ENCODE measurements around the gene KCNH3.
"Not testable (repeated sequence)": the region's sequence is repeated elsewhere in the genome, so short reads cannot be mapped to it uniquely, and the experiment has no call there.

Gene KCNH3
- total RNA-seq = 0.79 to 9.3 (median 2.3) reads per million in 9 experiments

GRCh38 chr12:49538510-49539403, at the start of gene KCNH3:
Gene KCNH3, plus strand, starts transcription at chr12:49539030. Its CDS starts 387 bp downstream, at chr12:49539417.
- peak; percentile 81 to 84 (median 82) for DNase-seq
- no peaks in the 10 kb centered on the region for H3K36me3 Mint-ChIP-seq (ENCODE audit: insufficient read depth)
- H3K4me1 Mint-ChIP-seq (ENCODE audit: low read depth in 2 of 2) = peaks cover 12 to 18% of the 10 kb centered on the region in 2 donors
- H3K9me3 Mint-ChIP-seq = no peaks in the 10 kb centered on the region
- peak within 1 kb of the TSS; percentile 82 to 83 for H3K4me3 Mint-ChIP-seq
- H3K27ac Mint-ChIP-seq = peak within 1 kb of the TSS; percentile 65 to 70
- peaks cover 0 to 9% of the 10 kb centered on the region in 2 donors for H3K27me3 Mint-ChIP-seq
- ATAC-seq (replicated peaks) = peak; percentile 91

DNA sequence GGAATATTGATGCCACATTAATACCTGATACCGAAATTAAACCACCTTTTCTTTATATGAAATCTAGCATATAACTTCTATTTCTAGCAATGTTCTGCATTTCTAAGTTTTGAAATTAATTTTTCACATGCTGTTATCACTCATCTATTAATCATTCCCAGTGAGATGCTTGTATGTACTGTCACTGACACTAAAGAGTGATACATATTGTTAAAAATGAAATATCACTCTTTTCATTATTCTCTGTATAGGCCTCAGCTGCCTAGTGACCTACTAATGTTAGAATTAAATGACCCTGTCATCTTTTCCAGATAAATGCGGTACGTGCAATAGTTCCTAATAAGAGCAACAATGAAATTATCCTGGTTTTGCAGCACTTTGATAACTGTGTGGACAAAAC, 49.7 kb upstream of the KCNH3 start:
- ATAC-seq (replicated peaks) (no peak), DNase-seq (no peak)
- no peaks in the 10 kb centered on the region for H3K4me1 Mint-ChIP-seq (ENCODE audit: low read depth in 2 of 2)
- no peak overlapping the region for H3K4me3 Mint-ChIP-seq
- no peaks in the 10 kb centered on the region for H3K27me3 Mint-ChIP-seq
- peaks cover 12% of the 10 kb centered on the region for H3K36me3 Mint-ChIP-seq (ENCODE audit: insufficient read depth)
- H3K27ac Mint-ChIP-seq = no peak overlapping the region
- no peaks in the 10 kb centered on the region for H3K9me3 Mint-ChIP-seq

- ATAC-seq (replicated peaks) (no peak), DNase-seq (no peak)
- no peak overlapping the region for H3K4me3 Mint-ChIP-seq
- H3K27me3 Mint-ChIP-seq = no peaks in the 10 kb centered on the region
- no peaks in the 10 kb centered on the region for H3K4me1 Mint-ChIP-seq (ENCODE audit: low read depth in 2 of 2)
- H3K9me3 Mint-ChIP-seq = no peaks in the 10 kb centered on the region
- H3K36me3 Mint-ChIP-seq (ENCODE audit: insufficient read depth) = peaks cover 15% of the 10 kb centered on the region
- no peak overlapping the region for H3K27ac Mint-ChIP-seq
Measured at GRCh38 chr12:49489720-49490119, 49.1 kb upstream of the KCNH3 start.

GRCh38 chr12:49491823-49492222, 47.0 kb upstream of the KCNH3 start:
- Mint-ChIP-seq H3K27ac (no peak overlapping the region), H3K4me1 (ENCODE audit: low read depth in 2 of 2) (no peaks in the 10 kb centered on the region), H3K4me3 (no peak overlapping the region), H3K36me3 (ENCODE audit: insufficient read depth) (peaks cover 12% of the 10 kb centered on the region), H3K9me3 (no peaks in the 10 kb centered on the region), H3K27me3 (no peaks in the 10 kb centered on the region)
- no peak for ATAC-seq (replicated peaks)
- DNase-seq = no peak

DNA sequence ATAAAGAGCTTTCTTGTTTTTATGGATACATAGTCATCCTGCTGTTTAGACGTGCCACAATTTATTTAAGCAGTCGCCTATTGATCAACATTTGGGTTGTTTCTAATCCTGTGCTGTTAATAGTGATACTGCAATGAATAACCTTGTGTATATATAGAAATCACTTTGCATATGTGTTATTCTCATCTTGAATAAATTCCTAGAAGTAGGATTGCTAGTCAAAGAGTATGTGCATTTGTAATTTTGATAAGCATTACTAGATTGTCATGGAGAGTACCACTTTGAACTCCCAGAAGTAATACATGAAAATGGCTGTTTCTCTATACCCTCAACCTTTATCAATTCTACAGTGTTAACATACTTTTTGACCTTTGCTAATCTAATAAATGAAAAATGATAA, 44.9 kb upstream of the KCNH3 start:
- ATAC-seq (replicated peaks) = no peak
- no peak for DNase-seq
- H3K27me3 Mint-ChIP-seq = no peaks in the 10 kb centered on the region
- H3K4me1 Mint-ChIP-seq (ENCODE audit: low read depth in 2 of 2) = no peaks in the 10 kb centered on the region
- H3K27ac Mint-ChIP-seq = no peak overlapping the region
- no peaks in the 10 kb centered on the region for H3K9me3 Mint-ChIP-seq
- peaks cover 20% of the 10 kb centered on the region for H3K36me3 Mint-ChIP-seq (ENCODE audit: insufficient read depth)
- no peak overlapping the region for H3K4me3 Mint-ChIP-seq

DNA sequence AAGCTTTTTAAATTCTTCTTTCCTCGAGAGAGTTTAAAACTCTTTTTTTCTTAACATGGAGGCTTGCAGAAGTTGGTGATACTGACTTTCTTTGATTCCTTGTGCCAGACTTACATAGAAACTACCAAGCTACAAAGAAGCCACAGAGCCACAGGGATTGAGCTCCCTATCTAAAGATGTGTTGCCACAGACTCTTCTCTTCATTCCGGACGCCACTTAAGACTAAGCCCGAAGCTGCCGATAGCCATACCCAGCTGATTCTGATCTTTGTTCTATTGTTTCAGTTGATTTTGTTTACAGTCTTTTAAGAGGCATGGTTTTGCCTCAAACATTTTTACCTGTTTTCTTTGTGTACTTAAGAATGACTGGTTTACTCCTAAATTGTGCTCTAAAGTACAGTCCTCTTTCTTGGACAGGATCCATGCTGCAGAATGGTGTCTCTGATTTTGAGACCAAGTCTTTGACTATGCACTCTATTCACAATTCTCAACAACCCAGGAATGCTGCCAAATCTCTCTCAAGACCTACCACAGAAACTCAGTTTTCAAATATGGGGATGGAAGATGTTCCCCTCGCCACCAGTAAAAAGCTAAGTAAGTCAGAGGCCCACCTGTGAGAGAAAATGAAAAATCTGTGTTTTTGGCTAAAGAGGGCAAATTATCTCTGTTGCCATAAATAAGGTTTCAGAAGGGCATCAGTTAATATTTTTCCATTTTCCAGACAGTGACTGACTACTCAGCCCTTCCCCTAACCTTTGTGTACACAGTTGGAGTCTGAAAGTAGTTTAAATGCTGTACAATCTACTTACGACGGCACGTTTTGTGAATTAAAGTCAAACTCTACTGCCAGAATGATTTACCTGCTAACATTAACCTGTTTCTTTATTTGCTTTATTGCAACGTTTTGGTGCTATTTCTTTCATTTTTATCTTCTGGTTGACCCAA, 42.1 kb upstream of the KCNH3 start:
- no peaks in the 10 kb centered on the region for H3K9me3 Mint-ChIP-seq
- H3K27me3 Mint-ChIP-seq = no peaks in the 10 kb centered on the region
- ATAC-seq (replicated peaks) (no peak), DNase-seq (no peak)
- H3K36me3 Mint-ChIP-seq (ENCODE audit: insufficient read depth) = peaks cover 20% of the 10 kb centered on the region
- no peak overlapping the region for H3K4me3 Mint-ChIP-seq
- H3K27ac Mint-ChIP-seq = peak overlapping the region in 1 of 2 donors; percentile 12
- no peaks in the 10 kb centered on the region for H3K4me1 Mint-ChIP-seq (ENCODE audit: low read depth in 2 of 2)

GRCh38 chr12:49501895-49502294, 36.9 kb upstream of the KCNH3 start:
- H3K4me3 Mint-ChIP-seq = no peak overlapping the region
- ATAC-seq (replicated peaks) = no peak
- H3K4me1 Mint-ChIP-seq (ENCODE audit: low read depth in 2 of 2) = no peaks in the 10 kb centered on the region
- no peak overlapping the region for H3K27ac Mint-ChIP-seq
- no peak for DNase-seq
- no peaks in the 10 kb centered on the region for H3K27me3 Mint-ChIP-seq
- peaks cover 16% of the 10 kb centered on the region for H3K36me3 Mint-ChIP-seq (ENCODE audit: insufficient read depth)
- no peaks in the 10 kb centered on the region for H3K9me3 Mint-ChIP-seq

DNA sequence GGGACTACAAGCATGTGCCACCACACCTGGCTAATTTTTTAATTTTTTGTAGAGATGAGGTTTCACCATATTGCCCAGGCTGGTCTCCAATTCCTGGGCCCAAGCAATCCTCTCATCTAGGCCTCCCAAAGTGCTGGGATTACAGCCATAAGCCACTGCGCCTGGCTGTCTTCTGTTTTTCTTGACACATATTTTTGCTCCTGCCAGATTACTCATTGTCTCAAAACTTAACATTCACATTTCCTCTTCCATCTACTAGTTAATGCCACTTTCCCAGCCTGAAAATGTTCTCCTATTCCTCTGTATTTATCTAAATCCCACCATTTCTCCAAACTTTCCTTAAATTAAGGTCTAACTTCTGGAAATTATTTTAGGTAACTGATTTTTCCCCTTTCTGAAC, 36.2 kb upstream of the KCNH3 start:
- no peak overlapping the region for H3K4me3 Mint-ChIP-seq
- no peak overlapping the region for H3K27ac Mint-ChIP-seq
- H3K27me3 Mint-ChIP-seq = no peaks in the 10 kb centered on the region
- peaks cover 10% of the 10 kb centered on the region for H3K36me3 Mint-ChIP-seq (ENCODE audit: insufficient read depth)
- ATAC-seq (replicated peaks) = no peak
- DNase-seq = no peak
- no peaks in the 10 kb centered on the region for H3K9me3 Mint-ChIP-seq
- no peaks in the 10 kb centered on the region for H3K4me1 Mint-ChIP-seq (ENCODE audit: low read depth in 2 of 2)

GRCh38 chr12:49503674-49504180, 35.1 kb upstream of the KCNH3 start:
- H3K4me1 Mint-ChIP-seq (ENCODE audit: low read depth in 2 of 2) = no peaks in the 10 kb centered on the region
- H3K4me3 Mint-ChIP-seq = no peak overlapping the region
- no peak for DNase-seq
- no peaks in the 10 kb centered on the region for H3K27me3 Mint-ChIP-seq
- no peak for ATAC-seq (replicated peaks)
- peaks cover 8% of the 10 kb centered on the region for H3K36me3 Mint-ChIP-seq (ENCODE audit: insufficient read depth)
- H3K9me3 Mint-ChIP-seq = no peaks in the 10 kb centered on the region
- no peak overlapping the region for H3K27ac Mint-ChIP-seq

- no peaks in the 10 kb centered on the region for H3K27me3 Mint-ChIP-seq
- no peak for DNase-seq
- H3K9me3 Mint-ChIP-seq = no peaks in the 10 kb centered on the region
- H3K4me3 Mint-ChIP-seq = no peak overlapping the region
- H3K36me3 Mint-ChIP-seq (ENCODE audit: insufficient read depth) = peaks cover 3% of the 10 kb centered on the region
- no peaks in the 10 kb centered on the region for H3K4me1 Mint-ChIP-seq (ENCODE audit: low read depth in 2 of 2)
- H3K27ac Mint-ChIP-seq = no peak overlapping the region
- ATAC-seq (replicated peaks) = no peak
Measured at GRCh38 chr12:49505672-49506071, 33.2 kb upstream of the KCNH3 start.

- H3K4me3 Mint-ChIP-seq = no peak overlapping the region
Measured at GRCh38 chr12:49507139-49507538, 31.7 kb upstream of the KCNH3 start.

GRCh38 chr12:49509681-49510080, 29.1 kb upstream of the KCNH3 start:
- not testable (repeated sequence) for H3K27me3 Mint-ChIP-seq; ATAC-seq (replicated peaks); H3K4me3 Mint-ChIP-seq; H3K9me3 Mint-ChIP-seq; H3K36me3 Mint-ChIP-seq (ENCODE audit: insufficient read depth); H3K4me1 Mint-ChIP-seq (ENCODE audit: low read depth in 2 of 2); H3K27ac Mint-ChIP-seq; DNase-seq

More at GRCh38 chr12:49507139-49507538, 31.7 kb upstream of the KCNH3 start:
- Mint-ChIP-seq H3K4me1 (ENCODE audit: low read depth in 2 of 2) (no peaks in the 10 kb centered on the region), H3K27me3 (no peaks in the 10 kb centered on the region), H3K27ac (no peak overlapping the region), H3K36me3 (ENCODE audit: insufficient read depth) (peaks cover 2% of the 10 kb centered on the region), H3K9me3 (no peaks in the 10 kb centered on the region)
- DNase-seq (no peak), ATAC-seq (replicated peaks) (no peak)

GRCh38 chr12:49511410-49511809, 27.4 kb upstream of the KCNH3 start:
- ATAC-seq (replicated peaks) = no peak
- no peak overlapping the region for H3K27ac Mint-ChIP-seq
- no peaks in the 10 kb centered on the region for H3K9me3 Mint-ChIP-seq
- no peak overlapping the region for H3K4me3 Mint-ChIP-seq
- H3K36me3 Mint-ChIP-seq (ENCODE audit: insufficient read depth) = no peaks in the 10 kb centered on the region
- DNase-seq = no peak
- H3K4me1 Mint-ChIP-seq (ENCODE audit: low read depth in 2 of 2) = no peaks in the 10 kb centered on the region
- no peaks in the 10 kb centered on the region for H3K27me3 Mint-ChIP-seq
